ENCODE data around the gene TAP1.

DNA sequence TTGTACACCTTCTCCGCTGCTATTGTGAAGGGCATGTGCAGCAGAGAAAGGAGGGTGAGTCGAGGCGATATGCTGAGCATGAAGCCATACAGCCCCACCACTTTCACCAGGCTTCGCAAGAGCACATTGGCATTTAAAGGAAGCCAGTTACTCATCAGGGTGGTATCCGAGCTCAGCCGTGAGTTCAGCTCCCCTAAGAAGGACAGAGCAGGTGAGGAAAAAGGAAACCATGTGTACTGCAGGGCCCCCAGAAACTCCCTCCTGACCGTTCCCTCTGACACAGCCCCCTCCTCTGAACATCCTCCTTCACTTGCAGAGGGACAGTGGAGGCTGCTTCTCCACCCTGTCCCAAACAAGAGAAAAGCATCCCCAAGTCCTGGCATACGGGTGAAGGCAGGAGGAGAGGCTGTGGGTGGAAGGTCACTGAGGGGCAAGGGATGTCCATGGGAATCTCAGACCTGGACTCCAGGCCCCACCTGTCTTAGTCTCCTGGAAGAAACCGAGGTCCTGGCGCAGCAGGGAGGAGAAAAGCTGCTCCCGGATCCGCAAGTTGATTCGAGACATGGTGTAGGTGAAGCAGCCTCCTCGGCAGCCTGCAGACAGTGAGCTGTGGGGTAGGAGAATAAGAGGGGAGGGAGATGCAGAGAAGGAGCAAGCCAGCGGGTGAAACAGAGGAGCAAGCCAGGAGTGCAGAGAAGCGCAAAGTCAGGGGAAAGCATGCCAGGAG, 18.2 kb downstream of the TAP1 start:
- TF ChIP-seq POLR2AphosphoS5 (IDR thresholded peaks at IDR 0.05) (no peak), CTCF (IDR thresholded peaks at IDR 0.05) (no peak), POLR2A (IDR thresholded peaks at IDR 0.05) (no peak), EP300 (IDR thresholded peaks at IDR 0.05) (no peak)
